Spleen (tissue), 11 donors: ENCODE measurements around the gene SCAF11. TPM values are rescaled to one million over a fixed set of nuclear protein-coding genes. Genes with fewer than 3 reads are reported as not detected.

Source experiments
- DNase-seq: peaks from one replicate; pipeline ENCODE4 v3.0.0-alpha.2; 2020
- H3K27ac ChIP-seq, 8 donors: fragments of 200-600 bp; sonication (generic) in 7 of 8; 1 replicate in 4 of 8; 2 replicates in 4 of 8; pipeline versions ENCODE4 v1.5.0 to v1.8.0; 2016 to 2021; ENCODE audit warnings: inconsistent platforms in 4 of 8, mild to moderate bottlenecking in 4 of 8, moderate library complexity in 1 of 8
- H3K27me3 ChIP-seq, 7 donors: fragments of 200-600 bp; sonication (generic) in 6 of 7; replicated peaks in 1 of 7; 1 replicate in 4 of 7; 2 replicates in 3 of 7; pipeline versions ENCODE4 v1.5.0 to v1.8.0; 2016 to 2021; ENCODE audit warnings: inconsistent platforms in 3 of 7, mild to moderate bottlenecking in 1 of 7
- H3K36me3 ChIP-seq, 6 donors: fragments of 200-600 bp; sonication (generic) in 5 of 6; 1 replicate in 4 of 6; 2 replicates in 2 of 6; pipeline versions ENCODE4 v1.5.0 to v1.8.0; 2016 to 2021; ENCODE audit warnings: inconsistent platforms in 2 of 6
- H3K4me1 ChIP-seq, 6 donors: fragments of 200-600 bp; sonication (generic) in 5 of 6; 1 replicate in 3 of 6; 2 replicates in 3 of 6; pipeline versions ENCODE4 v1.5.0 to v1.8.0; 2016 to 2021; ENCODE audit warnings: inconsistent platforms in 3 of 6
- H3K4me3 ChIP-seq, 8 donors: fragments of 200-600 bp; sonication (generic) in 7 of 8; 1 replicate in 4 of 8; 2 replicates in 4 of 8; pipeline versions ENCODE4 v1.5.0 to v1.8.0; 2016 to 2021; ENCODE audit warnings: inconsistent platforms in 4 of 8, mild to moderate bottlenecking in 4 of 8, moderate library complexity in 2 of 8
- H3K9me3 ChIP-seq, 8 donors: fragments of 200-600 bp; sonication (generic) in 7 of 8; 1 replicate in 4 of 8; 2 replicates in 4 of 8; pipeline versions ENCODE4 v1.5.0 to v1.8.0; 2016 to 2021; ENCODE audit warnings: inconsistent platforms in 4 of 8
- CTCF ChIP-seq, 11 experiments: fragments of 200-600 bp in 7 of 11; fragments of 450-650 bp in 4 of 11; sonication (generic) in 4 of 11; IDR thresholded peaks in 8 of 11; conservative IDR thresholded peaks in 3 of 11; 1 replicate in 7 of 11; 2 replicates in 4 of 11; pipeline versions ENCODE4 v1.4.0 to v1.8.0; 2016 to 2021; ENCODE audit warnings: antibody characterized with exemption in 11 of 11, inconsistent platforms in 4 of 11, mild to moderate bottlenecking in 1 of 11
- POLR2A ChIP-seq, 3 donors: fragments of 450-650 bp; IDR thresholded peaks; one replicate each; pipeline ENCODE4 v1.5.1; 2017; ENCODE audit warnings: antibody characterized with exemption in 3 of 3, mild to moderate bottlenecking in 1 of 3
- POLR2AphosphoS5 ChIP-seq, 3 donors: sonication (generic); formaldehyde crosslinking; IDR thresholded peaks; one replicate each; pipeline ENCODE4 v1.5.1; 2017; ENCODE audit warnings: antibody characterized with exemption in 3 of 3
- WGBS, 5 donors: extraction: QIAGEN DNeasy Blood & Tissue Kit in 3 of 5; methylation state at CpG; one replicate each; pipeline versions ENCODE4 v1.1.5 to v1.1.7; 2013 to 2018; 5-methylcytosine and 5-hydroxymethylcytosine counted together
- intact Hi-C: fragments of 100-400 bp; cut with DNase I; formaldehyde crosslinking; loops from one replicate; pipeline ENCODE4 v1.15.0; 2023; ENCODE audit warnings: low total_unique reads
- polyA plus RNA-seq, 3 donors: library from polyadenylated mRNA; stranded (reverse); fragments of 200-250 nt; gene quantifications; one replicate each; pipeline ENCODE4 v1.2.1, GENCODE V29; 2013
- total RNA-seq, 7 donors: library from RNA; depleted of rRNA in 3 of 7; stranded (reverse); fragments of >200 nt in 3 of 7; fragmentation: NEBNext Ultra II Directional in 4 of 7; extraction: Animal tissue kit (Norgen Biotek cat#: 25700) in 4 of 7; gene quantifications; one replicate each; pipeline versions ENCODE4 v1.1.0 to v1.2.1, GENCODE V29; 2016 to 2021
- donor health status: healthy with polysubstance abuse.
- donor health status: DM: no; HTN: no; CAD: no; lungs with moderate emphysema.
- donor health status: DM: no; HTN: no; CAD: no.
- donor health status: Bipolar disorder and iron deficiency.
- donor health status: healthy.
- donor health status: DM: no; HTN: no; CAD: no.
- donor health status: DM: yes; HTN: yes; CAD: no.

The SCAF11 gene
- total and polyA plus RNA-seq, 10 donors, result 30.0 to 249 (median 170) TPM

GRCh38 chr12:45887544-45887943, 102.8 kb downstream of the SCAF11 start:
- no peak overlapping the region for H3K4me3 ChIP-seq
- no peak overlapping the region for H3K27ac ChIP-seq
- TF ChIP-seq POLR2AphosphoS5 (IDR thresholded peaks at IDR 0.05) (no peak), CTCF (IDR thresholded peaks at IDR 0.05 in 8 of 11, conservative IDR thresholded peaks at IDR 0.05 in 3 of 11) (no peak), POLR2A (IDR thresholded peaks at IDR 0.05) (no peak)
- H3K4me1 ChIP-seq, result no peaks in the 10 kb centered on the region
- intact Hi-C loops, result loop anchor here (10.0 kb wide), 1 partner anchor 113 kb away; no protein-coding TSS in a partner anchor
- peaks cover 0 to 68% (median 18%) of the 10 kb centered on the region in 6 donors for H3K36me3 ChIP-seq
- no peaks in the 10 kb centered on the region for H3K27me3 ChIP-seq
- WGBS, 5 donors, result 75 to 88% (median 84%) methylated on average over 5 of the region's 5 CpGs
- DNase-seq, result no peak
- peaks cover 0 to 20% (median 13%) of the 10 kb centered on the region in 8 donors for H3K9me3 ChIP-seq

GRCh38 chr12:45886685-45887084, 103.7 kb downstream of the SCAF11 start:
- WGBS, 5 donors, result 96 to 100% (median 100%) methylated on average over 1 of the region's 1 CpG

GRCh38 chr12:45883187-45883586, 107.2 kb downstream of the SCAF11 start:
- intact Hi-C loops, result loop anchor here (10.0 kb wide), 1 partner anchor 108 kb away; no protein-coding TSS in a partner anchor
- peaks cover 0 to 70% (median 16%) of the 10 kb centered on the region in 6 donors for H3K36me3 ChIP-seq
- peaks cover 4 to 25% (median 14%) of the 10 kb centered on the region in 6 donors for H3K4me1 ChIP-seq
- no peak for DNase-seq
- no peaks in the 10 kb centered on the region for H3K27me3 ChIP-seq
- H3K27ac ChIP-seq, result no peak overlapping the region
- WGBS, 5 donors, result 98 to 100% (median 98%) methylated on average over 1 of the region's 1 CpG
- H3K4me3 ChIP-seq, result no peak overlapping the region
- H3K9me3 ChIP-seq, result peaks cover 0 to 20% (median 13%) of the 10 kb centered on the region in 8 donors
- TF ChIP-seq POLR2AphosphoS5 (IDR thresholded peaks at IDR 0.05), result no peak
- no peak for TF ChIP-seq CTCF (IDR thresholded peaks at IDR 0.05 in 8 of 11, conservative IDR thresholded peaks at IDR 0.05 in 3 of 11)
- TF ChIP-seq POLR2A (IDR thresholded peaks at IDR 0.05), result no peak

More at GRCh38 chr12:45886685-45887084, 103.7 kb downstream of the SCAF11 start:
- no peaks in the 10 kb centered on the region for H3K4me1 ChIP-seq
- intact Hi-C loops, result loop anchor here (10.0 kb wide), 1 partner anchor 112 kb away; no protein-coding TSS in a partner anchor
- no peak for TF ChIP-seq POLR2A (IDR thresholded peaks at IDR 0.05)
- no peak for TF ChIP-seq CTCF (IDR thresholded peaks at IDR 0.05 in 8 of 11, conservative IDR thresholded peaks at IDR 0.05 in 3 of 11)
- TF ChIP-seq POLR2AphosphoS5 (IDR thresholded peaks at IDR 0.05), result no peak
- H3K27ac ChIP-seq, result no peak overlapping the region
- no peak for DNase-seq
- no peak overlapping the region for H3K4me3 ChIP-seq
- peaks cover 0 to 68% (median 15%) of the 10 kb centered on the region in 6 donors for H3K36me3 ChIP-seq
- H3K9me3 ChIP-seq, result peaks cover 0 to 20% (median 13%) of the 10 kb centered on the region in 8 donors
- no peaks in the 10 kb centered on the region for H3K27me3 ChIP-seq

- intact Hi-C loops, result loop anchor here (10.0 kb wide), 1 partner anchor 106 kb away; no protein-coding TSS in a partner anchor
- WGBS, 5 donors, result 83 to 92% (median 90%) methylated on average over 2 of the region's 2 CpGs
- H3K4me3 ChIP-seq, result no peak overlapping the region
- TF ChIP-seq POLR2A (IDR thresholded peaks at IDR 0.05), result no peak
- TF ChIP-seq CTCF (IDR thresholded peaks at IDR 0.05 in 8 of 11, conservative IDR thresholded peaks at IDR 0.05 in 3 of 11), result no peak
- TF ChIP-seq POLR2AphosphoS5 (IDR thresholded peaks at IDR 0.05), result no peak
- peaks cover 4 to 33% (median 17%) of the 10 kb centered on the region in 6 donors for H3K4me1 ChIP-seq
- H3K27me3 ChIP-seq, result no peaks in the 10 kb centered on the region
- DNase-seq, result no peak
- no peak overlapping the region for H3K27ac ChIP-seq
- peaks cover 0 to 74% (median 13%) of the 10 kb centered on the region in 6 donors for H3K36me3 ChIP-seq
- peaks cover 0 to 14% (median 8%) of the 10 kb centered on the region in 8 donors for H3K9me3 ChIP-seq
Measured at GRCh38 chr12:45880533-45880932, 109.8 kb downstream of the SCAF11 start.
